ENCODE results near the gene CTPS2.

DNA sequence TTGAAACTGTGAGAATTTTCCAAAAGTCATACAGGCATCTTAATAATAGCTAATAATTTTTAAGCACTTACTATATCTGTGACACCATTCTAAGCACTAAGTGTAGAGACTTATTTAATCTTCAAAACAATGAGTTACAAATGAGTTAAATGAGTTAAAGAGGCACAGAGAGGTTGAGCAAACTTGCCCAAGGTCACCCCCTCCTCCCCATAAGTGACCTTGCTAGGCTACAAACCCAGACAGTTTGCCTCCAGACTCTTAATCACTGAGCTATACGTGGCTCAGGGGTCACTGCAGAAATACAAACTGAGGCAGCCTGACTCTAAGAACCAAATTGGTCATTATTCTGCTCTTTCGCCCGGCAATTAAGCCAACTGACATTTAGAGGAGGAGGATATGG, 15.5 kb downstream of the CTPS2 start:
- TF ChIP-seq, protein P1, sequence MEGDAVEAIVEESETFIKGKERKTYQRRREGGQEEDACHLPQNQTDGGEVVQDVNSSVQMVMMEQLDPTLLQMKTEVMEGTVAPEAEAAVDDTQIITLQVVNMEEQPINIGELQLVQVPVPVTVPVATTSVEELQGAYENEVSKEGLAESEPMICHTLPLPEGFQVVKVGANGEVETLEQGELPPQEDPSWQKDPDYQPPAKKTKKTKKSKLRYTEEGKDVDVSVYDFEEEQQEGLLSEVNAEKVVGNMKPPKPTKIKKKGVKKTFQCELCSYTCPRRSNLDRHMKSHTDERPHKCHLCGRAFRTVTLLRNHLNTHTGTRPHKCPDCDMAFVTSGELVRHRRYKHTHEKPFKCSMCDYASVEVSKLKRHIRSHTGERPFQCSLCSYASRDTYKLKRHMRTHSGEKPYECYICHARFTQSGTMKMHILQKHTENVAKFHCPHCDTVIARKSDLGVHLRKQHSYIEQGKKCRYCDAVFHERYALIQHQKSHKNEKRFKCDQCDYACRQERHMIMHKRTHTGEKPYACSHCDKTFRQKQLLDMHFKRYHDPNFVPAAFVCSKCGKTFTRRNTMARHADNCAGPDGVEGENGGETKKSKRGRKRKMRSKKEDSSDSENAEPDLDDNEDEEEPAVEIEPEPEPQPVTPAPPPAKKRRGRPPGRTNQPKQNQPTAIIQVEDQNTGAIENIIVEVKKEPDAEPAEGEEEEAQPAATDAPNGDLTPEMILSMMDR (IDR thresholded peaks at IDR 0.05; ENCODE audit: low read length): no peak
- TF ChIP-seq EZH2 (IDR thresholded peaks at IDR 0.05; ENCODE audit: borderline replicate concordance, low read length): no peak

Measured in OCI-LY1 (cell line).